HCT116 (cell line): ENCODE measurements around the gene SAMMSON. TPM values are rescaled to one million over a fixed set of nuclear protein-coding genes. Genes with fewer than 3 reads are reported as not detected.

Experiments
- ATAC-seq: fragments of 200-7000 bp; cut with Tn5 transposase; 2 replicates; pipeline ENCODE4 v1.9.1; 2020; ENCODE audit warnings: mild to moderate bottlenecking, moderate library complexity
- BruUV-seq: library from RNA; stranded (reverse); fragments of 400-500 nt; replicated peaks from 2 replicates; lab custom pipeline; 2021; lab: Mats Ljungman, UMichigan
- CTCF ChIA-PET: fragments of 300-600 bp; sonication (Branson Sonifier 250); formaldehyde crosslinking; loops from one replicate; lab custom pipeline; 2021; ENCODE audit warnings: antibody characterized with exemption; lab: Charles Lee
- POLR2A ChIA-PET: fragments of 300-600, 350-600 bp; sonication (Branson Sonifier 250); formaldehyde crosslinking; loops from one replicate; lab custom pipeline; 2021; ENCODE audit warnings: antibody characterized with exemption; lab: Charles Lee
- RAD21 ChIA-PET, 2 experiments: fragments of 300-600 bp; sonication (Branson Sonifier 250); formaldehyde crosslinking; loops; one replicate each; lab custom pipeline; 2023; ENCODE audit warnings: low total read pairs in 2 of 2; ENCODE audit not compliant: uncharacterized antibody in 2 of 2, unreplicated experiment in 2 of 2, low non-redundant PET in 1 of 2; lab: Charles Lee
- DNase-seq: peaks from one replicate; pipeline ENCODE4 v3.0.0-alpha.2; 2010; ENCODE audit warnings: low read depth, low spot score
- H2AFZ ChIP-seq: fragments of 200-600 bp; shearing (Covaris generic), sonication (generic); 2 replicates; pipeline ENCODE4 v1.6.1; 2017; ENCODE audit warnings: low read depth, mixed run types, mixed read lengths, antibody characterized with exemption, low read length; ENCODE audit not compliant: poor library complexity, severe bottlenecking
- H3K27ac ChIP-seq: 2 replicates; pipeline ENCODE4 v1.5.1; 2012; ENCODE audit warnings: low read depth, low read length
- H3K27me3 ChIP-seq: fragments of 200-600 bp; sonication (generic); 2 replicates; pipeline ENCODE4 v1.6.1; 2016; ENCODE audit warnings: mixed run types, low read length, mixed read lengths; ENCODE audit not compliant: insufficient read depth
- H3K36me3 ChIP-seq, 2 experiments: fragments of 200-500 bp in 1 of 2; fragments of 200-600 bp in 1 of 2; sonication (Bioruptor generic) in 1 of 2; sonication (generic) in 1 of 2; 2 replicates each; pipeline versions ENCODE4 v1.5.1 to v1.6.1; 2014 to 2016; ENCODE audit warnings: low read length in 2 of 2, inconsistent platforms in 1 of 2, mixed read lengths in 1 of 2, mixed run types in 1 of 2; ENCODE audit not compliant: insufficient read depth in 2 of 2, control insufficient read depth in 1 of 2
- H3K4me1 ChIP-seq, 2 experiments: fragments of 200-600 bp in 1 of 2; sonication (generic) in 1 of 2; 2 replicates each; pipeline versions ENCODE4 v1.5.1 to v1.6.1; 2012 to 2017; ENCODE audit warnings: low read length in 2 of 2, inconsistent platforms in 1 of 2, mild to moderate bottlenecking in 1 of 2, mixed read lengths in 1 of 2, mixed run types in 1 of 2, moderate library complexity in 1 of 2; ENCODE audit not compliant: insufficient read depth in 2 of 2, control insufficient read depth in 1 of 2
- H3K4me2 ChIP-seq: fragments of 200-600 bp; sonication (generic); 2 replicates; pipeline ENCODE4 v1.6.1; 2017; ENCODE audit warnings: mixed run types, low read length, mixed read lengths
- H3K4me3 ChIP-seq, 2 experiments: fragments of 200-600 bp in 1 of 2; sonication (generic) in 1 of 2; replicated peaks in 1 of 2; 2 replicates each; pipeline ENCODE4 v1.5.1; 2011 to 2016; ENCODE audit warnings: low read length in 2 of 2, control low read depth in 1 of 2, low read depth in 1 of 2, mild to moderate bottlenecking in 1 of 2, mixed read lengths in 1 of 2, mixed run types in 1 of 2
- H3K79me2 ChIP-seq: fragments of 200-600 bp; sonication (generic); 2 replicates; pipeline ENCODE4 v1.6.1; 2017; ENCODE audit warnings: mild to moderate bottlenecking, mixed run types, low read length, moderate library complexity, mixed read lengths; ENCODE audit not compliant: insufficient read depth
- H3K9ac ChIP-seq: fragments of 200-600 bp; sonication (generic); 2 replicates; pipeline ENCODE4 v1.6.1; 2016; ENCODE audit warnings: low read length, mixed read lengths
- H3K9me2 ChIP-seq: fragments of 200-600 bp; sonication (generic), shearing (Covaris generic); 2 replicates; pipeline ENCODE4 v1.6.1; 2017; ENCODE audit warnings: mixed run types, mild to moderate bottlenecking, moderate library complexity; ENCODE audit not compliant: insufficient read depth
- H3K9me3 ChIP-seq, 2 experiments: fragments of 200-500 bp in 1 of 2; fragments of 200-600 bp in 1 of 2; sonication (Bioruptor generic) in 1 of 2; sonication (generic) in 1 of 2; 2 replicates each; pipeline ENCODE4 v1.6.1; 2014 to 2017; ENCODE audit warnings: low read length in 2 of 2, mixed read lengths in 2 of 2, inconsistent platforms in 1 of 2, low read depth in 1 of 2, mild to moderate bottlenecking in 1 of 2, mixed run types in 1 of 2, moderate library complexity in 1 of 2; ENCODE audit not compliant: control insufficient read depth in 1 of 2, insufficient read depth in 1 of 2
- H4K20me1 ChIP-seq: fragments of 200-600 bp; sonication (generic), shearing (Covaris generic); 2 replicates; pipeline ENCODE4 v1.6.1; 2017; ENCODE audit warnings: mixed run types, mild to moderate bottlenecking, moderate library complexity; ENCODE audit not compliant: insufficient read depth
- ATF3 ChIP-seq: IDR thresholded peaks from 2 replicates; pipeline ENCODE4 v1.6.1; 2012
- CEBPB ChIP-seq: IDR thresholded peaks from 2 replicates; pipeline ENCODE4 v1.6.1; 2012; ENCODE audit warnings: low read depth
- EGR1 ChIP-seq: IDR thresholded peaks from 2 replicates; pipeline ENCODE4 v1.6.1; 2012; ENCODE audit warnings: low read depth
- ELF1 ChIP-seq: IDR thresholded peaks from 2 replicates; pipeline ENCODE4 v1.6.1; 2012; ENCODE audit warnings: low read depth, borderline replicate concordance
- EZH2phosphoT487 ChIP-seq: fragments of 200-600 bp; IDR thresholded peaks from 2 replicates; pipeline ENCODE4 v1.6.1; 2018; ENCODE audit warnings: antibody characterized with exemption, borderline replicate concordance
- FOSL1 ChIP-seq: IDR thresholded peaks from 2 replicates; pipeline ENCODE4 v1.6.1; 2012; ENCODE audit warnings: low read depth
- JUND ChIP-seq: IDR thresholded peaks from 2 replicates; pipeline ENCODE4 v1.6.1; 2012
- POLR2A ChIP-seq: IDR thresholded peaks from 2 replicates; pipeline ENCODE4 v1.7.0; 2011; ENCODE audit warnings: borderline replicate concordance; ENCODE audit not compliant: insufficient read depth, insufficient read length; ENCODE audit errors: extremely low read depth
- RAD21 ChIP-seq: IDR thresholded peaks from 2 replicates; pipeline ENCODE4 v1.6.1; 2012; ENCODE audit warnings: low read depth, mild to moderate bottlenecking
- SIN3A ChIP-seq: IDR thresholded peaks from 2 replicates; pipeline ENCODE4 v1.6.1; 2012; ENCODE audit warnings: low read depth
- SP1 ChIP-seq: IDR thresholded peaks from 2 replicates; pipeline ENCODE4 v1.6.1; 2012; ENCODE audit warnings: low read depth
- TCF7L2 ChIP-seq: IDR thresholded peaks from 2 replicates; pipeline ENCODE4 v1.7.0; 2011; ENCODE audit warnings: borderline replicate concordance, inconsistent platforms; ENCODE audit not compliant: insufficient read depth, insufficient read length; ENCODE audit errors: extremely low read depth
- YY1 ChIP-seq: IDR thresholded peaks from 2 replicates; pipeline ENCODE4 v1.6.1; 2011; ENCODE audit warnings: low read length, low read depth, moderate library complexity, mild to moderate bottlenecking; ENCODE audit not compliant: insufficient replicate concordance; ENCODE audit errors: extremely low read depth
- ZFX ChIP-seq: fragments of 450-650 bp; IDR thresholded peaks from 2 replicates; pipeline ENCODE4 v1.6.1; 2017
- ZNF274 ChIP-seq: fragments of 200-500 bp; sonication (Bioruptor generic); IDR thresholded peaks from 2 replicates; pipeline ENCODE4 v1.6.1; 2014; ENCODE audit warnings: mild to moderate bottlenecking, low read depth, low read length, inconsistent platforms
- intact Hi-C: fragments of 100-400 bp; cut with micrococcal nuclease; formaldehyde crosslinking; loops from 2 replicates; pipeline ENCODE4 v1.10.0; 2022
- total RNA-seq: library from RNA; stranded (reverse); gene quantifications from one replicate; pipeline ENCODE4 v1.2.1, GENCODE V29; 2021; ENCODE audit not compliant: unreplicated experiment
- TF ChIP-seq, protein P1 (sequence below): IDR thresholded peaks from 2 replicates; pipeline ENCODE4 v1.6.1; 2012
- TF ChIP-seq, protein P2 (sequence below): IDR thresholded peaks from 2 replicates; pipeline ENCODE4 v1.6.1; 2012; ENCODE audit warnings: low read depth

The SAMMSON gene
- total RNA-seq, 1 experiment from 2014 or later: not detected

- CTCF ChIA-PET: no interaction called here
- RAD21 ChIA-PET: no interaction called here
- no peak overlapping the region for H3K27ac ChIP-seq
- ATAC-seq (no peak), DNase-seq (no peak)
- H3K36me3 ChIP-seq: no peaks in the 10 kb centered on the region
- H3K9me3 ChIP-seq: no peaks in the 10 kb centered on the region; a peak in 1 of 4 replicates
- H3K4me2 ChIP-seq: no peak overlapping the region
- H3K4me3 ChIP-seq: no peak overlapping the region
- H3K9ac ChIP-seq: no peak overlapping the region
- no peaks in the 10 kb centered on the region for H3K4me1 ChIP-seq
- intact Hi-C loops: no loop called here
- no peak for TF ChIP-seq EZH2phosphoT487
- TF ChIP-seq ATF3: no peak
- TF ChIP-seq POLR2A: no peak
- no peak for TF ChIP-seq ZNF274
- TF ChIP-seq JUND: no peak
- TF ChIP-seq CEBPB: no peak
- TF ChIP-seq ZFX: no peak
- no peak for TF ChIP-seq YY1
- TF ChIP-seq, protein P1, sequence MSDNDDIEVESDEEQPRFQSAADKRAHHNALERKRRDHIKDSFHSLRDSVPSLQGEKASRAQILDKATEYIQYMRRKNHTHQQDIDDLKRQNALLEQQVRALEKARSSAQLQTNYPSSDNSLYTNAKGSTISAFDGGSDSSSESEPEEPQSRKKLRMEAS: no peak
- TF ChIP-seq SP1: no peak
- no peak for TF ChIP-seq FOSL1
- POLR2A ChIA-PET: no interaction called here
- no peak overlapping the region for H2AFZ ChIP-seq
- no peaks in the 10 kb centered on the region for H3K79me2 ChIP-seq
- no TSS peak for BruUV-seq
- H3K9me2 ChIP-seq: no peaks in the 10 kb centered on the region
- H4K20me1 ChIP-seq: no peaks in the 10 kb centered on the region
- no peaks in the 10 kb centered on the region for H3K27me3 ChIP-seq
Observed at GRCh38 chr3:70072754-70073153, 73.2 kb downstream of the SAMMSON start.

- H3K9ac ChIP-seq: no peak overlapping the region
- H3K79me2 ChIP-seq: no peaks in the 10 kb centered on the region
- ChIA-PET CTCF (no interaction called here), RAD21 (no interaction called here), POLR2A (no interaction called here)
- no peaks in the 10 kb centered on the region for H3K36me3 ChIP-seq
- H4K20me1 ChIP-seq: no peaks in the 10 kb centered on the region
- no peak overlapping the region for H3K27ac ChIP-seq
- H3K9me3 ChIP-seq: no peaks in the 10 kb centered on the region; a peak in 1 of 4 replicates
- H3K4me2 ChIP-seq: no peak overlapping the region
- no peak overlapping the region for H2AFZ ChIP-seq
- no peak overlapping the region for H3K4me3 ChIP-seq
- ATAC-seq (no peak), DNase-seq (no peak)
- BruUV-seq: no TSS peak
- H3K4me1 ChIP-seq: no peaks in the 10 kb centered on the region
- intact Hi-C loops: no loop called here
- H3K9me2 ChIP-seq: no peaks in the 10 kb centered on the region
- no peaks in the 10 kb centered on the region for H3K27me3 ChIP-seq
- TF ChIP-seq EGR1 (no peak), TCF7L2 (no peak), RAD21 (no peak), SIN3A (no peak), EZH2phosphoT487 (no peak), ELF1 (no peak), ZFX (no peak), CEBPB (no peak), JUND (no peak)
- TF ChIP-seq, protein P2, sequence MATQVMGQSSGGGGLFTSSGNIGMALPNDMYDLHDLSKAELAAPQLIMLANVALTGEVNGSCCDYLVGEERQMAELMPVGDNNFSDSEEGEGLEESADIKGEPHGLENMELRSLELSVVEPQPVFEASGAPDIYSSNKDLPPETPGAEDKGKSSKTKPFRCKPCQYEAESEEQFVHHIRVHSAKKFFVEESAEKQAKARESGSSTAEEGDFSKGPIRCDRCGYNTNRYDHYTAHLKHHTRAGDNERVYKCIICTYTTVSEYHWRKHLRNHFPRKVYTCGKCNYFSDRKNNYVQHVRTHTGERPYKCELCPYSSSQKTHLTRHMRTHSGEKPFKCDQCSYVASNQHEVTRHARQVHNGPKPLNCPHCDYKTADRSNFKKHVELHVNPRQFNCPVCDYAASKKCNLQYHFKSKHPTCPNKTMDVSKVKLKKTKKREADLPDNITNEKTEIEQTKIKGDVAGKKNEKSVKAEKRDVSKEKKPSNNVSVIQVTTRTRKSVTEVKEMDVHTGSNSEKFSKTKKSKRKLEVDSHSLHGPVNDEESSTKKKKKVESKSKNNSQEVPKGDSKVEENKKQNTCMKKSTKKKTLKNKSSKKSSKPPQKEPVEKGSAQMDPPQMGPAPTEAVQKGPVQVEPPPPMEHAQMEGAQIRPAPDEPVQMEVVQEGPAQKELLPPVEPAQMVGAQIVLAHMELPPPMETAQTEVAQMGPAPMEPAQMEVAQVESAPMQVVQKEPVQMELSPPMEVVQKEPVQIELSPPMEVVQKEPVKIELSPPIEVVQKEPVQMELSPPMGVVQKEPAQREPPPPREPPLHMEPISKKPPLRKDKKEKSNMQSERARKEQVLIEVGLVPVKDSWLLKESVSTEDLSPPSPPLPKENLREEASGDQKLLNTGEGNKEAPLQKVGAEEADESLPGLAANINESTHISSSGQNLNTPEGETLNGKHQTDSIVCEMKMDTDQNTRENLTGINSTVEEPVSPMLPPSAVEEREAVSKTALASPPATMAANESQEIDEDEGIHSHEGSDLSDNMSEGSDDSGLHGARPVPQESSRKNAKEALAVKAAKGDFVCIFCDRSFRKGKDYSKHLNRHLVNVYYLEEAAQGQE: no peak
- TF ChIP-seq, protein P1: no peak
Observed at GRCh38 chr3:70075101-70075500, 75.6 kb downstream of the SAMMSON start.
